HG02798 (cell line): ENCODE measurements around the gene CLEC4G.

Source experiments
- ATAC-seq: cut with Tn5 transposase; IDR thresholded peaks from one replicate; pipeline ENCODE4 v1.9.1; 2021; ENCODE audit warnings: mild to moderate bottlenecking; ENCODE audit not compliant: unreplicated experiment, poor library complexity

Gene CLEC4G

GRCh38 chr19:7729831-7730285 lies 2.1 kb downstream of the CLEC4G start:
- no peak for ATAC-seq

GRCh38 chr19:7729211-7729610 lies 2.7 kb downstream of the CLEC4G start:
- no peak for ATAC-seq

GRCh38 chr19:7725791-7726190 lies 6.1 kb downstream of the CLEC4G start:
- no peak for ATAC-seq

GRCh38 chr19:7722231-7722651 lies 9.7 kb downstream of the CLEC4G start:
- ATAC-seq, result no peak

- no peak for ATAC-seq
These were observed 11.6 kb downstream of the CLEC4G start for GRCh38 chr19:7720351-7720750.

GRCh38 chr19:7718668-7719067 lies 13.2 kb downstream of the CLEC4G start:
- no peak for ATAC-seq

- no peak for ATAC-seq
These were observed 15.1 kb downstream of the CLEC4G start for GRCh38 chr19:7716762-7717161.

GRCh38 chr19:7715671-7716070 lies 16.2 kb downstream of the CLEC4G start:
- no peak for ATAC-seq

- no peak for ATAC-seq
These were observed 21.3 kb downstream of the CLEC4G start for GRCh38 chr19:7710616-7711015.

- ATAC-seq, result no peak
These were observed 21.9 kb downstream of the CLEC4G start for GRCh38 chr19:7709932-7710460.

GRCh38 chr19:7706955-7707456 lies 24.9 kb downstream of the CLEC4G start:
- ATAC-seq, result no peak

GRCh38 chr19:7706188-7706954 lies 25.5 kb downstream of the CLEC4G start:
- ATAC-seq, result no peak

GRCh38 chr19:7705387-7706187 lies 26.3 kb downstream of the CLEC4G start:
- ATAC-seq, result peak; percentile 45

- ATAC-seq, result no peak
These were observed 27.4 kb downstream of the CLEC4G start for GRCh38 chr19:7704280-7705060.

GRCh38 chr19:7703332-7703731 lies 28.6 kb downstream of the CLEC4G start:
- no peak for ATAC-seq

GRCh38 chr19:7701654-7702457 lies 30.1 kb downstream of the CLEC4G start, which contains the start of gene FCER2:
TSS of gene FCER2 (minus strand) at chr19:7702131. CDS start at chr19:7699760, 2,371 bp downstream.
- peak; percentile 61 for ATAC-seq

- ATAC-seq, result no peak
These were observed 30.8 kb downstream of the CLEC4G start for GRCh38 chr19:7701049-7701653.

- ATAC-seq, result no peak
These were observed 32.2 kb downstream of the CLEC4G start for GRCh38 chr19:7699417-7700401.
